Bone marrow (tissue), 2 donors: ENCODE results near the gene TOM1.

Experiments
- DNase-seq, 2 donors: peaks; one replicate each; lab custom pipeline; 2025; lab: John Stamatoyannopoulos, UW

The TOM1 gene

GRCh38 chr22:35307372-35307771, 7.7 kb downstream of the TOM1 start:
- no peak for DNase-seq

DNA sequence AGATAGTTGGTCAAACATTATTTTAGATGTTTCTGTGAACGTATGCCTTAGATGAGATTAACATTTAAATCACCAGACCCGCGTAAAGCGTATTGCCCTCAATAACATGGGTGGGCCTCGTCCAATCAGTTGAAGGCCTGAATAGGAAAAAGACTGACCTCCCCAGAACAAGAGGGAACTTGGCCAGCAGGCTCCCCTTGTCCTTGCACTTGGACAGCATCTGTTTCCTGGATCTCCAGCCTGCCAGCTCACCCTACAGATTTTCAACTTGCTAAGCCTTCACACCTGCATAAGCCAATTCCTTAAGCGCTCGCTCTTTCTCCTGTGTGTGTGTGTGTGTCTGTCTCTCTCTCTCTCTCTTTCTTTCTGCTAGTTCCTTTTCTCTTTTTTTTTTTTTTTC, 8.2 kb downstream of the TOM1 start:
- DNase-seq, result no peak

DNA sequence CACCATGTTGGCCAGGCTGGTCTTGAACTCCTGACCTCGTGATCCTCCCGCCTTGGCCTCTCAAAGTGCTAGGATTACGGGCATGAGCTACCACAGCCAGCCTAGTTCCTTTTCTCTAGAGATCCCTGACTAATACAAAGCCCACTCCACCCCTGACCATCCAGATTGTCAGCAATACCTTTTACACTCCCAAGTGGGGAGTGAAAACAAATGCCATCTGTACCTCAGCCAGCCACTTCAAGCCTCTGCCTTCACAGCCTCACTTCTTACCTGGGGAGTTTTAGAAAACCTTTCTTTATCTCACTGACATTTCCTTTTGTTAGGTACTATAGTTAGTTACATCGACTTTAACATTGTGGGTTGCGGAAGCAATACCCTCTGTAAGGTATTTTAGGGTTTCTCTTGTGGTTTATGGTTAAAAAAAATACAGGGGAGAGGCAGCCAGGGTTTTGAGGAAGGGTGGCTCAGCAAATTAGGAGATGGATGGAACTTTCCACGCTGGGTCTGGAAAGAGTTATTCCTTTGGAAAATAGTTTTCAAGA, 8.9 kb downstream of the TOM1 start:
- DNase-seq, result no peak

DNA sequence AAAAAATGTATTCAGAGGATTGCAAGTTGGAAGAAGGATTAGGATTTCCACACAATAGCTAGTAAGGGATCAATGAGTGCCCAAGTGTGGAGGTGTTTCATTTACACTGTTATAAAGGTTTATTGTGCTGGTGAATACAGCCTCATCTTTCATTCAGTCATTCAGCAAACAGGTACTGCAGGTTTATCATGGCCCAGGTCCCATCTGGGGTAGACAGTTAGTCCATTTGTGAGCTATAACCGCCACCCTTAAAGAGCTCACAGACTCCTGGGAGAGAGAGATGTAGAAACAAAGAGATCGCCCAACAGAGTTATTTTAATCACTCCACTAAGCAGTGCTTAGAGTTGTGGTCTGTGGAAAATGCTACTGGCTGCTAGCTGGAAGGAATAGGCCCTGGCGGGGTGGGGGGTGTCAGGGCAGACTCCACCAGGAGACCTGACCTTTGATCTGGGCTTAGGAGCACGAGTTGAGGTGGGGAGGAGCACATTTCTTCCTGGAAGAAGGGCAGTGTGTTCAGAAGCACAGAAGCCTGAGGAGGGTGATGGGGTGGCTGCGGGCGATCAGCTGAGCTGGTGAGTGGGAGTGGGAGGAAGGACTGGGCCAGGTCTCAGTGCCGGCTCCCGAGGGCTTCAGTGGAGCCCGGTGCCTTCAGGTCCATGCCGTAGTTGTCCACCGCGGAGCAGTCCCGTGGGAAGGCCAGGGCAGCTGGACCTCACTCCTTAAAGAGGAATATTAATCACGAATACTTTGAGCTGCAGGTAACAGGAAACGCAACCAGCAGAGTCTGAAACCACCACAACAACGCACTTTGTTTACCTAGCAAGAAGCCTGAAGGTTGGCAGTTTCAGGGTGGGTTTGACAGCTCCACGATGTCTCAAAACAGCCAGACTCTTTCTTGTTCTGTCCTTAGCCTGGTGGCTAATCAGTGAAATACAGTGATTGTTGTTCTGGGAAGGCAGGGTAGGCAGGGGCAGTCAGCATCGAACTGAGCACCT, 11.2 kb downstream of the TOM1 start:
- no peak for DNase-seq

DNA sequence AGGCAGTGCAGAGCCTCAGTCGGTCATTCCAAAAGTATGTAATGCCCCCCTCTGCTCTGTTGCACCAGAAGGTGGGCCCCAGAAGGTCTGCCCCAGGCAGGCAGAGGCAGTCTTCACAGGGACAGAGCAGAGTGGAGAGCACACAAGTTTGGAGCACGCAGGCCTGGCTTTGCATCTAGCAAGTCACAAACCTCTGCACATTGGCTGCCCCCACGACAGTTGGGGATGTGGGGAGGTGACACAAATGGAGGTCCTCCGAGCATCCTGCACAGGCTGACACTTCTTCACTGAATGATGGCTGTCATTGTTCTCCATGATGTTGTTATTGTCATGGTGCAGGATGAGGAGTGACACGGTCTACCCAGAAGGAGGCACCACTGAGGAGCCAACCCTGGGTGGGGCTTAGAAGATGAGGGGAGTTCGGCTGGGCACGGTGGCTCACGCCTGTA, 11.9 kb downstream of the TOM1 start:
- no peak for DNase-seq

DNA sequence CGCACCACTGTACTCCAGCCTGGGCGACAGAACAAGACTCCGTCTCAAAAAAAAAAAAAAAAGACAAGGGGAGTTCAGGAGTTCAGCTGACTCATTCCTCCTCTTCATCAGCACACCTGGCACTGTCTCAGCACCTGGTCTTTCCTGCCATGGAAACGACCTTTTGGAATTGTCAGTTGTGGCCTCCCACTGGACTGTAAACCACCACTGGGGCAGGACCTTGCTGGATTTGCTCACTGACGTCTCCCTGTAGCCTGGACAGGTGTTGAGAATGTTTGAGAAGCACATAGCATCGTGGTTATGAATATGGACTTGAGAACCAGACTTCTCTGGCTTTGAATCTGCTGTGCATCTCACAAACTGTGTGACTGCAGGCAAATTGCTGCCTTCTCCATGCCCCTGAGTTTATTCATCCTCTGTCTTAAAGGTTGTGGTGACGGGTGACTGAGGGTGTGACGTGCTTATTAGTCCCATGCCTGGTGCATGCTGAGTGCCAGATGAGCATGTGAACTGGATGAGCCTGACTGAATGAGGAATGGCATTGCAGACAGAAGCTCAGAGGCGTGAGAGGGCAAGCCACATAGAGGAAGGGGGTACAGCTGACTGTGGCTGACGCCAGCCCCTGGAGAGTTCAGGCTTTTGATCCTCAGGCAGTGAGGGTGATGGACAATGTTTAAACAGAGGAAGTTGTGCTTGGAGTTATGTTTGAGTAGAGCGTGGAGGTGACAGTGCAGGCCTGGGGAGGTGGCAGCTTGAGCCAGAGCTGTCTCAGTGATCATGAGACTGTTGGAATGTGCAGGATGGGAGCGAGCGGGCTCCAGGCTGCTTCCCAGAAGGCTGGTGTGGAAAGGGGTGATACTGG, 12.7 kb downstream of the TOM1 start:
- DNase-seq, result no peak

DNA sequence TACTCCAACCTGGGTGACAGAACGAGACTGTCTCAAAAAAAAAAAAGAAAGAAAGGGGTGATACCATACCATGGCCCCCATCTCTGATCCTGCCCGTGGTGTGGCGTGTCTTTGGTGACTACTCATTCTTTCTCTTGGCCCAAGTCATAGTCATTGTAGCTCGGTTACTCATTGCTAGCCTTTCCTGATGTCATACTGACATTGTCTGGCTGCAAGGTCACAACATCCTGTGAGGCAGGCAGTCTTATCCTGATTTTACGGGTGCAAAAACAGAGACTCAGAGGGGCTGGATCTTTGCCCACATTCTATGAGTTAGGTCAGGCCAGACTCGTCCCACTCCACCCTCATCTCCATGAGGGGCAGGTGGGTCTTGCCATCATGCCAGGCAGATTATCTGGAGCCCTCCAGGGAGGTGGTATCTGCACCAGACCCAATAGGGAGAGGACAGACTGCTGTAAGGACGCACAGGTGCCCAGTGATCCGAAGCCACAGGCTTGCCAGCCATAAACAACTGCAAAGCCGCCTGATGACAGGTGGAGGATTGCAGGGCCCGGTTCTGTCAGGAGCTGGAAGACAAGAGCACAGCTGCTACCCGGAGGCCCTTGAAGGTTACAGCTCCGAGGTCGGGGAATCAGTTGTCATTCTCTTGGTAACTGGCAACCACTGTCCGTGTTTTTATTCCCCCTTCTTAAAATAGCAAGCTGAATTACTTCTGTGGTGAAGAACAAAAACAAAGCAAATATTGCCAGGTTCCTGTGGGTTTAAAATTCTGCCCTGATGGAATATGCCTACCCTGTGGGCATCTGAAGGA, 13.8 kb downstream of the TOM1 start:
- no peak for DNase-seq

DNA sequence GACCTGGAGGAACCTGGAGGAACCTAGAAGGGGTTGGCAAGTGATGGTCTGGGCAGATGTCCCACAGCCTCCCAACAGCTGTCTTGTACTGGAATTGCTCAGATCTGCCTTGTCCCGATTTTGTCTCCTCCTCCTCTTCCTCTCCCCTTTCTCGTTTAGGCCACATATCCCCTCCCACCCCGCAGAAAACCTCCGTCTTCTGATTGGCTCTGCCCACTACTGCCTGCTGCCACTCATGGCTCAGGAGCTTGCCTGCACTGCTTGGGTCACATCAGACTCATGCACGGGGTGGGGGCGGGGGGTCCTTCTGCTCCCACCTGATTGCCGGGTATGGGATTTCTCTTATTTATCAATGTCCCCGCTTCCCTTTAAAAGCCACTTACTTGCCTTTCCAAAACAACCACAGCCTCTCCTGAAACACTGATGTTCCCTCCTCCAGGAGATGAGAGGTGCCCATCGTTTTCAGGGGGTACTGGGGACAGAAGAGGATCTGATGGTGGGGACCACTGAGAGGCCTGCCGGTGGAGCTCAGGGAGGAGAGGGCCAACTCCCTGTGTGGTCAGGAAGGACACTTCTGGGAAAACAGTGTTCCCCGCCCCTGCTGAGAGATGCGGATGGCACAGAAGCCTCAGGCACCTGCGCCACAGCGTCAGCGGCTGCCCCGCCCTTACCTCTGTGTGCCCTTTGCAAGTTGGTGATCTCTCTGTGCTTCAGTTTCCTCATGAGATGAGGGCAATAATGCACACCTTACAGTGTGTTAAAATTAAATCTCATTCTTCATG, 14.7 kb downstream of the TOM1 start:
- no peak for DNase-seq

DNA sequence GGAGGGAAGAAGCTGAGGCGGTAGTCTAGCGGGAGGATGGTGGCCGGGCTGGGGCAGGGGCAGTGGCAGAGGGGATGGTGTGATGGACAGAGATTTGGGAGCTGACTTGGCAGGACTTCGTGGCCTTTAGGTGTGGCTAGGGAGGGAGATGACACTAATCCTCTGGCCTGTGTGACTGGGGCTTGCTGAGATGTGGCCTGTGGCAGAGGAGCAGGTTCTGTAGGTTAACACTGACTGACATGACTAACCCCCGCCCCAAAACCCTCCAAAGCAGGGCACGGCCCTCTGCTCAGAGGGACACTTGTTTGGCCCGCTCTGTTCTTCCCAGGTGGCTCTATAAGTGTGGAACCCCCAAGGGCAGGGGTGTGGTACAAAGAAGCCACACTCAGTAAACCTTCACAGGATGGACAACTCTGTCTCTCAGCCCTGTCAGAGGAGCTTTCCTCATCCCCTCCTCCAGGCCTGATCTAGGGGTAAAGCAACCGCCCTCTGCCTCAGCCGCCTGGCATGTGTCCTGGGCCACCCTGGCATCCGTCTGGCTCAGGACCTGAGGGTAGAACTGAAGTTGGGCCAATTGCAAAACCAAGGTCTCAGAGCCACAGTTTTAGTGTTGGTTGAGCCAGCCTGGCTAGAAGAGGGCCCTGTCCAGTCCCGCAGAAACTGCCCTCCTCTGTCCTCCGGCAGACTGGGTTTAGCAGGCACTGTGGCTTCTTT, 15.6 kb downstream of the TOM1 start:
- DNase-seq, result no peak

DNA sequence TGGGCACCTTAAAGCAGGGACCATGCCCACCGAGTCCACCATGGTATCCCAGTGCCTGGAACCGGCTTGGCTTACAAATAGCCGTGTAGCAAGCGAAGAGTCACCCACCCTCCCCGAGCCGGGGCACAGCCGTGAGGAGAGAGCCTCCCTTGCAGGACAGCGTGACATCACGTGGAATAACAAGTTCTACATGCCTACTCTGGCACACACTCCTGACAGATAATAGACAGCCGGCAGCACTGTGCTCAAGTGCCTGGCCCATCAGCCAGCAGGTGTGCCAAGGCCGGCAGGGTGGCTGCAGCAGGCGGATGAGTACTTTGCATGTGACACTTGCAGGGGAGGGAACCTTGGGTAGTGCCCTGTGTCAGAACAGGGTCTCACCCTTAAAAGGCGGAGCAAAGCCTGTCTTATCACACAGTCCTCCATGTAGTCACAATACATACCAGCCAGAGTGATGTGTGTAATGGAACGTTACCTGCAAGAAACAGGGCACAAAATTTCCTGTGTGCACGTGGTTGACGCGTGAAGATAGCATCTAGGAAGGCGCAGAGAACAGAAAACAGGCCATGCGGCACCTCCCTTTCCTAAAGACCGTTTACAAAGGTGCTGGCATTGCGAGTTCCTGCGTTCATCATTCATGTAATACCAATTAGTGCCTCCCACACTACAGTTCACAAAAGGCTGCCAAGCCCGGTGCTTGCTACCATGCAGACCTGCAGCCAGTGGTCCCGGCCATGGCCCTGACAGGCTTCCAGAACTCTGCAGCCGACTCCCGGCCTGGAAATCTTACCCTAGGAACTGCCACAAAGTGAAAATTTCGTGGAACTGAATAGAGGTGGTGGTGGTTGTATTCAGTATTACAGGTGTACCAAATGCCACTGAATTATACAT, 16.4 kb downstream of the TOM1 start:
- DNase-seq, result no peak

DNA sequence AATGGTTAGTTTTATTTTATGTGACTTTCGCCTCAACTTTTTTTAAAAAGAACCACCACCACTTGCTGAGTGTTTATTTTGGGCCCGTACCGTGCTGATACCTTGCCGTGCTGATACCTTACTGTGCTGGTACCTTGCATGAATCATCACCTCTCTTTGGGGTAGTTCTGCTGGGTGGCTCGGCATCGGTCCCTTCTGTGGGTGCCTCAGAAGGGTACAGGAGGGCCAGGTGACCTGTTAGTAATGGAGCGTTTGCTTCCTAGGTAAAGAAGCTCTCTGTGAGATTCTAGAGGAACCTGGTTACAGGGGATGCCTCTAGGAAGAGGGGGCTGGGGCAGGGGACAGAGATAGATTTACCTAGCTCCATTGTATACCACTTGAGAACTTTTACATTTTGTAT, 17.1 kb downstream of the TOM1 start:
- no peak for DNase-seq

DNA sequence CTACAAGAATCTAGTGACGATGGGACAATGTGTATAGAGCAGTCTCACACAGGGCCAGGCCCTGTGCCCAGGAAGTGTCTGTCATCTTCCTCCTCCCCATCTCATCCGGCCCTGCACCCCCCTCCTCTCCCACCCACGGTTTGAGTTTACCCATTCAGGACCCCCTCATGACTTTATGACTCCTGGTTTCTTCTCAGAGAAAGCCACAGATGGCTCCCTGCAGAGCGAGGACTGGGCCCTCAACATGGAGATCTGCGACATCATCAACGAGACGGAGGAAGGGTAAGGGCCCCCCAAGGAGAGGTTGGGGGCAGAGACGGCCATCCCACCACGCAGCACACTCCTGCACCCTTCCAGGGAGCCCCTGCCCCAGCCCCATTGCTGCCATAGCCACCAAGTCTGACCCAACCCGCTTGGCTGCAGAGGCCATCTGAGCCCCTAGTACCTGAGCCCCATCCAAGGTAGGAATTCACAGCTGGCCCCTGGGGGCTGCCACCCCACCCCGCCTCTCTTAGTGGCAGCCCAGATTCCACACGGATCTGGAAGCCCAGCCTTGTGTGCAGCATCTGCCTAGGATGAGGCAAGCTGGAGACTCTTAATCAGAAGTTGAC, 18.1 kb downstream of the TOM1 start:
- DNase-seq, result no peak

DNA sequence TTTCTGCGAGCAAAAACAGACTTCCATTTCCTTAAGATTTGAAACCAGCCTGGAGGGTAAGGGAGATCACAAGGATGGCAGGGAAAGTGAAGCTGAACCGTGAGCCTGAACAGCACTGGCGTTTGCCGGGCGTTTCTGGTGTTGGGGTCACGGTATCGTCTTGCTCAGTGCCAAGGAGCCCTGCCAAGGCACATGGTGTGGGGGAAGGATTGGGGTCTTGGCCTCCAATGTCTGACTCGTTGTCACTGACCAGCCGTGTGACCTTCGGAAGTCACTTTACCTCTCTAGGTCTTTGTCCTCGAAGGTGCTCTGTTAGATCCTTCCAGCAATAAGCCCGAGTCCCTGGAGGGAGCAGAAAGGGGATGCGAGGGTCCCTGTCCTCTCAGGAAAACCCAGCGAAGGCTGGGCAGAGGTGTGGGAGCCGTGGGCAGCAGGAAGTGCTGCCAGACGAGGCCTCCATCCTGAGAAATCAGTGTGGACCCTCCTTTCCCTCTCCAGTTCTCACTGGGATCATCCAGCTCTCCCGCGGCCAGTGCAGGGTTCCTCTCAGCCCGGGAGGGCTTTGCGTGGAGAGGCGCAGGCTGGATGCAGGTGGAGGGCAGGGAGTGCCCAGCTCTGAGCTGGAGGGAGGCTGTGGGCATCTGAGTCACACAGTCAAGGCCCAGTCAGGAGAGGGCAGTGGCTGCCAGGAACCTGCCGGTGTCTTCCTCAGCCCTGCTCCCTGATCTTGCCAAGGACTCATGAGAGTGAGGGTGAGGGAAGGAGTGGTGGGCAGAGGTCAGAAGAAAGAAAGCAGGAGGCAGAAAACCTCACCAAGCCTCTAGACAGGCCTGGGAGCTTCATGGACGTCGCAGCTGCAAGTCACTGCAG, 18.9 kb downstream of the TOM1 start:
- DNase-seq, result no peak

DNA sequence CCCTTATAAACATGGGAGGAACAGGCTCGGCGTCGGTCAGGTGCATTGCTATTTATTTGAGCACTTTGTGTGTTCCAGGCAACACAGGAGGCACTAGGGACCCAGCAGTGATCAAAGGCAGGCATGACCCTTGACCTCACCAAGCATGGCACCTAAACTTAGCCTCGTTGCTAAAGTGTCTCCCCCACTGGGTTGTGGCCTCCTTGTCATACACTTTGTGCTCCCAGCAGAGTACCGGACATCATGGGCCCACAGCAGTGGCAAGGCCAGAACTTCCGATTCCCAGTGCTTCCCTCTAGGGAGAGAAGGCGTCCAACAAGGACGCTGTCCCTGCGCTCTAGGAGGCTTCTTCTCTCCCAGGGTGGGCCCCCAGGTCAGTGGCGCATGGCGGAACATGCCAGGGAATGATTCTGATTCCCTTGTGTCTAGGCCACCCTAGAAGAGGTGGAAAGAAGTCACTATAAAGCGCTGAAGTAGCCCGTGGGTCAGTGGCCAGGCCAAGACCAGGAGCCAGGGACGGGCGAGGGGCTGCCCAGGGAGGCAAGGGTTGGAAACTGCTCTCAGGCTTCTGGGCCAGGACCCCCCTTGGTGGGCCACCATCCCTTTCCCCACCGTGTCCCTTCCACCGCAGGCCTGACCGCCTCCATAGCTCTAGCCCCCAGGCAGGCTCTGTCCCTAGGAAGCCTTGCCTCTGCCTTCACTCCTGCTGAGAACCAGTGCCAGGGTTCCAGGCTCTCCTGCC, 19.7 kb downstream of the TOM1 start:
- no peak for DNase-seq

DNA sequence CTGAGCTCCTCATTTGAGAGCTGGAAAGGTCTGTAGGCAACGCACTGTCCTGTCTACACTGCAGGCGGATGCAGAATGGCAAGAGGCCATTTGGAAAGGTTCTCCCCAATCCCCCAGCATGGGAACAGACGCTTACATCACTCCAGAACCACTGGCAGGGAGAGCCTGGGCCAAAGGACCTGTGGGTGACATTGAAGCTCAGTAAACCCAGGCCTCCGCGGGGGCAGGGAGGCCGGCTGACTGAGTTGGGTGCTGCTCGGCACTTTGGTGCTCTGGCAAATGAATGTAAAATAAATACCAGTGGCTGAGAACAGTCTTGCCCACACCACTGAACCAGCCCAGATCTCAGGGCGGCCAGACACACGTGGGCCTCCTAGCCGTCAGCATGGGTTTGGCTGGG, 22.4 kb downstream of the TOM1 start:
- no peak for DNase-seq

GRCh38 chr22:35322893-35323292, 23.2 kb downstream of the TOM1 start:
- no peak for DNase-seq

DNA sequence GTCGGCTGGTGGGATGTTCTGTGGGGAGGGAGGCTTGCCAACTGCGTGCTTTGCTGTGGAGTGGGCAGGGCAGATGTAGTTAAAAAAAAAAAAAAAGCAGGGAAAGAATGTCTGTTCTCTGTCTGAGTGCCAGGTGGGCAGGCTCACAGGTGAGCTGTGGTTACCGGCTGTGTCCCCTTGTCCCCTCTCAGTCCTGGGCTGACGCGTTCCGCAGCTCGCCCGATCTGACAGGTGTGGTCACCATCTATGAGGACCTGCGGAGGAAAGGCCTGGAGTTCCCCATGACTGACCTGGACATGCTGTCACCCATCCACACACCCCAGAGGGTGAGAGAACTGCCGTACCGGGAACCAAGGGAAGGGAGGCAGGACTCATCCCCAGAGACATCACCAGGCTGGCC, 23.6 kb downstream of the TOM1 start:
- no peak for DNase-seq
